Muscle layer of colon (tissue), 2 donors: ENCODE measurements around the gene FBLN5.
A peak's percentile ranks its signal among the peaks of the same experiment; 100 is the strongest.

Experiments used
- H3K27ac ChIP-seq: one replicate; pipeline ENCODE4 v1.7.0; 2013; ENCODE audit warnings: low read depth, mild to moderate bottlenecking, low read length, moderate library complexity
- H3K27me3 ChIP-seq, 2 donors: one replicate each; pipeline ENCODE4 v1.7.0; 2013; ENCODE audit warnings: low read length in 2 of 2, mild to moderate bottlenecking in 2 of 2; ENCODE audit not compliant: insufficient read depth in 2 of 2, control insufficient read depth in 1 of 2
- H3K36me3 ChIP-seq: one replicate; pipeline ENCODE4 v1.7.0; 2013; ENCODE audit warnings: mild to moderate bottlenecking, low read length; ENCODE audit not compliant: insufficient read depth
- H3K4me1 ChIP-seq: one replicate; pipeline ENCODE4 v1.7.0; 2013; ENCODE audit warnings: mild to moderate bottlenecking, low read length; ENCODE audit not compliant: insufficient read depth
- H3K4me3 ChIP-seq, 2 donors: one replicate each; pipeline ENCODE4 v1.7.0; 2013; ENCODE audit warnings: low read length in 2 of 2, low read depth in 1 of 2, mild to moderate bottlenecking in 1 of 2, moderate library complexity in 1 of 2
- H3K9ac ChIP-seq: one replicate; pipeline ENCODE4 v1.7.0; 2013; ENCODE audit warnings: low read length
- H3K9me3 ChIP-seq: one replicate; pipeline ENCODE4 v1.7.0; 2013; ENCODE audit warnings: mild to moderate bottlenecking, low read length
- donor health status: abdominal sarcoma.
- donor health status: Adenocarcinoma of cecum.

Gene FBLN5

DNA sequence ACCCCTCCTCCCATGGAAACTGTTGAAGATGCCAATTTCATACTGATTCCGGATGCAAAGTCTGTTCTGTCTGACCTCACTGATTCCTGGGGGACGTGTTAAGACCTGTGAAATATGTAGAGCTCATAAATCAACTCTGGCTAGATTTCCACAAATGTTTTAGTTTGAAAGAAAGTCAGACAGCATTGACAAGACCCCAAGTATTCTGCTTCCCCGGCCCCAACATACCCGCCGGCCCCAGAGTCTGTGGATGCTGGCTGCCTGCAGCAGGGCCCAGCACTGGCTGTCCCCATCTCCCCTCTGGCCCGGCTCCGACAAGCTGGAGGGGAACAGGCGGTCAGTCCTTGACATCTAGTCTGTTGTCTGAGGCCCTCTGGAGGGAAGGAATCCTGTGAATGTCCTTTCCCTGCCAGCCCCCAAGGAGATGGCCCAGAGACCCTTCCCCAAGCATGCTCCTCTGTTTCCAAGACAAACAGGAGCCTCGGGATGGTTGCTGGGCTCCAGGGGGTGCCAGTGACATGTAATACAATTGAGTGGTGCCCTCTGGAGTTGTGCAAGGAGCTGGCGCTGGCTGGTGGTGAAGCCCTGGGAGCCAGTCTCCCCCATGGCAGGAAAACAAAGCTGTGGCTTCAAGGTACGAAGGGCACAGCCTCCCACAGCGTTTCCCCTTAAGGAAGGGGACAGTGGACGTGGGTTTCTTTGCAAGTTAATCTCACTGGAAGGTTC lies 22.3 kb downstream of the FBLN5 start:
- H3K4me3 ChIP-seq, result no peak overlapping the region
- H3K27ac ChIP-seq, result no peak overlapping the region
- no peaks in the 10 kb centered on the region for H3K9me3 ChIP-seq
- no peak overlapping the region for H3K9ac ChIP-seq
- H3K4me1 ChIP-seq, result peaks cover under 1% of the 10 kb centered on the region
- H3K27me3 ChIP-seq, result no peaks in the 10 kb centered on the region
- no peaks in the 10 kb centered on the region for H3K36me3 ChIP-seq

DNA sequence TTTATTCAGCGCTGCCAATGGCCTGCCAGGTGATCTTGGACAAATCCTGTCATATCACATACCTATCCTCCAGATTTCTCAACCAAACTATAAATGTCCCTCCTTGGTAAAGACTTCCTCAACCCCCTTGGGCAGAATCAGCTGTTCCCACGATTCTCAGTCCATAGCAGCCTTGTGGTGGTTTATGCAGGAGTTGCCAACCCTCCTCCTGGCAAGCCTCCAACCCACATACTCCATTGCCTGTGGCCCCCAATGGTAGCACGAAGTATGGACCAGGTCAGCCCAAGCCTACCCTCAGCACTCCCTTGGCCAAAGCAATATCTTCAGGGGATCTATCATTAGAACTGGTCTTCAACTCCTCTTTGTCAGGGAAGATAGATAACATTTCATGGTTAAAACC lies 27.0 kb downstream of the FBLN5 start:
- H3K27ac ChIP-seq, result no peak overlapping the region
- no peaks in the 10 kb centered on the region for H3K36me3 ChIP-seq
- H3K9me3 ChIP-seq, result no peaks in the 10 kb centered on the region
- H3K4me1 ChIP-seq, result peaks cover 7% of the 10 kb centered on the region
- H3K27me3 ChIP-seq, result no peaks in the 10 kb centered on the region
- H3K4me3 ChIP-seq, result no peak overlapping the region
- no peak overlapping the region for H3K9ac ChIP-seq

DNA sequence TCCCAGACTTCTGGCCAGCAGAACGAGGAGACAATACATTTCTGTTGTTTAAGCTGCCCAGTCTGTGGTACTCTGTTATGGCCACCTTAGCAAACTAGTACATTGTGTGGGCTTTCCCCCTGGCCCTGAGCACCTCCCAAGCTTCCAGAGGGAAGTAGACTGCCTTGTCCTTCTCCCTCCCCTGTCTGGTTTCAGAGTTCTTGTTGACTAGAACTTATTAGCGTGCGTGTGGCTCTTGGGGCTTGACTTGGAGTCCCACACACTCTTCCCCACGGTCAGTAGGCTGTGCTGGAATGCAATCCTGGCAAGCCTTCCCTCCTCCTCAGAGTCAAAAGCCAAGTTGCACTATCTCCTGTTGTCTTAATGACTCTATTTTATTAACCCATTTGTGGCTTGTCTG lies 27.7 kb downstream of the FBLN5 start:
- Histone ChIP-seq H3K36me3 (no peaks in the 10 kb centered on the region), H3K27ac (peak overlapping the region; percentile 3), H3K9me3 (no peaks in the 10 kb centered on the region), H3K4me1 (peaks cover 7% of the 10 kb centered on the region), H3K4me3 (no peak overlapping the region), H3K9ac (no peak overlapping the region), H3K27me3 (no peaks in the 10 kb centered on the region)

DNA sequence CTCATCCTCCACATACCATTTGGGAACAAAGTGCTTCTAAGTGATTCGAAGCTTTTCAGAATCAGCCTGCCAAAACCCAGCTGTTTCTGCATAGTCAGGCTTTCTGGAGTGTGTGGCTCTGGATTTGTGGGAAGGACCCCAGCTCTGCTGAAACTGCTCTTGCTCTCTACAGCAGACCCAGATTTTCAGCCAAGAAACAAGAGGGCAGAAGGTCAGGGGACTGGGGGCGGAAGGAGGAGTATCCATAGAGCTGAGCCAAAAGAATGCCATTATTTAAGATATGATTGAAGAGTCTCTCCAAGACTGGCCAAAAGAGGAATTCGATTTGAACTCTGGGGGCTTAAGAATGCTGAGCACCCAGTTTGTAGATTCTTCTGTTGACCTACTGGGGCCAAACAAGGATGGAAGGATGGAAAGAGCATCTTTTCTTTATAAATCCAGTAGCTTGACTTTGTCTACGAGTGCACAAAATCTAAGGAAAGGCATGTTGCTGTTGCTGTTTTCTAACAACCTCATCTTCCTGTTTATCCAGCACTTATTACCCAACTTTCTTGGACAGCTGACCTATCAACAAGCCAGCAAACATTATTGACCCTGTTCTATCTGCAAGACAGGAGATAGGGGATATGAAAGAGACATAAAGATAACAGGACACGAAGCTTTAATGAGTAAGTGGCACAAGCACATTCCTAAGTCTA lies 29.2 kb downstream of the FBLN5 start:
- peaks cover 7% of the 10 kb centered on the region for H3K4me1 ChIP-seq

DNA sequence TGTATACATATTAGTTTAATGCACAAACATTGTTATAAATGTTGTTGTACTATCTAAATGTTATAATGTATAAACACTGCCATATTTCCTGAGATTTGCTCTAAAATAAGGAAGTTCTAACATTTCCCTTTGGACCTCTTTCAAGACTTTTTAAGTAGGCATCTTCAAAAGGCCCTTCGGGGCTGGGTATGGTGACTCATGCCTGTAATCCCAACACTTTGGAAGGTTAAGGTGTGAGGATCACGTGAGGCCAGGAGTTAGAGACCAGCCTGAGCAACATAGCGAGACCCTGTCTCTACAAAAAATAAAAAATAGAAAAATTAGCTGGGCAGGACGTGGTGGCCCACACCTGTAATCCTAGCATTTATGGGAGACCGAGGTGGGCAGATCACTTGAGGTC lies 35.5 kb downstream of the FBLN5 start:
- H3K9me3 ChIP-seq, result no peaks in the 10 kb centered on the region
- no peak overlapping the region for H3K4me3 ChIP-seq
- no peaks in the 10 kb centered on the region for H3K27me3 ChIP-seq
- H3K4me1 ChIP-seq, result peaks cover 7% of the 10 kb centered on the region
- no peak overlapping the region for H3K27ac ChIP-seq
- H3K9ac ChIP-seq, result no peak overlapping the region
- no peaks in the 10 kb centered on the region for H3K36me3 ChIP-seq

More for the DNA sequence above, 29.2 kb downstream of the FBLN5 start:
- Histone ChIP-seq H3K27me3 (no peaks in the 10 kb centered on the region), H3K36me3 (no peaks in the 10 kb centered on the region), H3K9ac (no peak overlapping the region), H3K27ac (no peak overlapping the region), H3K9me3 (no peaks in the 10 kb centered on the region), H3K4me3 (no peak overlapping the region)

DNA sequence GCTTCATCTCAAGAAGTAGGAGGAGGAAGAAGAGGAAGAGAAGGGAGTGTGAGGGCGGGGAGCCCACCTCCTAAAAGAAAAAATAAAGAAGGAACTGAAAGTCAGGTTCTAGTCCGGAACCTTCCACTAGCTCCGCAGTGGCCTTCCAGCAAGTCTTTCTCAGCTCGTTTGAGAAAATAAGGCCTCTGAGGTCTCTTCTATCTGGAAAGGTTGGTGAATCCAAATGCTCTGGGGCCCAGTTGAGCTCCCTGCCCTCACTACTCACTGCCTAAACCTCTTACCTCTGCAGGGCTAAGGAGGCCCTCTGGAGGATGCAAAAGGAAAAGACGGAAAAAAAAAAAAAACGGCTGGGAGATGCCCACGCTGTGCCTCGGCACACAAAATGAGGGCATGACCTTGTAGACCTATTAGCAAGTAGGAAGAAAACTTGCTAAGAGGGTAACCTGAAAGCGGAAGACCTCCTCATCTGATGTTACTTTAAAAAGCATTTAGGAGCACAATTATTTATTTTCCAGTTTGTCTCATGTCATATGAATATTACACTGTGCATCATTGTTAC lies 35.9 kb downstream of the FBLN5 start:
- H3K27ac ChIP-seq, result no peak overlapping the region

DNA sequence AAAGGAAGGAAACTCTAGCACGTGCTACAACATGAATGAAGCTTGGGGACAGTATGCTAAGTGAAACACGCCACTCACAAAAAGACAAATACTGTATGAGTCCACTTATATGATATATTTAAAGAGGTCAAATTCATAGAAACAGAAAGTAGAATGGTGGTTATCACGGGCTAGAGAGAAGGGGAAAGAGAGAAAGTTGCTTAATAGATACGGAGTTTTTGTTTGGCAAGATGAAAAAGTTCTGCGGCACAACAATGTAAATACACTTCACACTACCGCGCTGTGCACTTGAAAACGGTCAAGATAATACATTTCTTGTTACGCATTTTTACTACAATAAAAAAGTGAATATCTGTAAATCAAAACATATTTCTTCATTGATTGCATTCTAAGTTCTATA lies 37.3 kb downstream of the FBLN5 start:
- H3K9me3 ChIP-seq, result no peaks in the 10 kb centered on the region
- H3K36me3 ChIP-seq, result no peaks in the 10 kb centered on the region
- H3K9ac ChIP-seq, result no peak overlapping the region
- no peak overlapping the region for H3K4me3 ChIP-seq
- no peaks in the 10 kb centered on the region for H3K27me3 ChIP-seq
- H3K27ac ChIP-seq, result no peak overlapping the region
- peaks cover 7% of the 10 kb centered on the region for H3K4me1 ChIP-seq

More for the DNA sequence above, 35.9 kb downstream of the FBLN5 start:
- Histone ChIP-seq H3K27me3 (no peaks in the 10 kb centered on the region), H3K9ac (no peak overlapping the region), H3K9me3 (no peaks in the 10 kb centered on the region), H3K4me1 (peaks cover 7% of the 10 kb centered on the region), H3K4me3 (no peak overlapping the region), H3K36me3 (no peaks in the 10 kb centered on the region)

DNA sequence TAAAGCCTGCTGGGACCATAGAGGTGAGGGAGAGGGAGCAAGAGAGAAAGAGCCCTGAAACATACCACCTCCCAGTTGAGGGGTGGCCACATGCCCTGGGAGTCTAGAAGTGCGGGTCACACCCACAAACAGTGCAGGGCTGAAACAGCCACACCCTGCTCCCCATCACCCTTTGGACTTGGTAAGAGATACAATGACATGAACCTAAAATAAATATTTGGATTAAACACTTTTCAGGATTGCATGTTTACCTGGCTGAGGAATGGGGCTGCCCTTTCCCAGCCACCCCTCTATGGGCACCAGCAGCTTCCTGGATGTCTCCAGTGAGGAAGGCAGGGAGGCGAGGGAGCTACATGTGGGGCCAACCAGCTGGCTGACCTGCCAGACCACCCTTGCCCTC lies 41.1 kb downstream of the FBLN5 start:
- Histone ChIP-seq H3K4me1 (peaks cover 23% of the 10 kb centered on the region), H3K9ac (no peak overlapping the region), H3K36me3 (no peaks in the 10 kb centered on the region), H3K27me3 (no peaks in the 10 kb centered on the region), H3K27ac (no peak overlapping the region), H3K9me3 (no peaks in the 10 kb centered on the region), H3K4me3 (no peak overlapping the region)

DNA sequence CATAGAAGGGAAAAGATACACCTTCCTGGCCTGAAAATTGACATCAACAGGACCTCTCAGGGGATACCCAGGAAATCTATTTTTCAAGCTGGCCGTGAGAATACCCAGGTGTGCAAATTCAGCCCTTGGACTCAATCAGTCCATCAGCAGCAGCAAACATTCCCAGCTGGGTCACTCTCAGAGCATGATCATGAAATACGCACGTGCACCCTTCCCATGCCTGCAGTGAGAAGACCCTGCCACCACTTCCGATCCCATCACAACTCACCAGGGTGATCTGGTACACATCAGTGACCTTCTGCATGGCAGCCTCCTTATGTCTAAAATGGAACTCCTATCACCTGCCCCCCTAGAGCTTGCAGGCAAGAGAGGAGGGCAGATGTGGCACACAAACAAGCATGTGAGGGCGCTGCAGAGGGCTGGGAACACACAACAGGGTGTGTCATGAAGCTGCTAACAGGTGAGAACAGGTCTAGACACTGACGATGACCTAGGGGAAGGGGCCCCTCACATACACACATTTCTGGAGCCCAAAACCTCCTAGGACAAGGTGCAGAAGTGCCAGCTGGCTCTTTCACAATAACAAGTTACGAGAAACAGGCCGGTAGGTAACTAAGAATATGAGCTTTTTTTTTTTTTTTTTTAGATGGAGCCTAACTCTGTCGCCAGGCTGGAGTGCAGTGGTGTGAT lies 42.4 kb downstream of the FBLN5 start:
- peaks cover 30% of the 10 kb centered on the region for H3K4me1 ChIP-seq
- H3K4me3 ChIP-seq, result no peak overlapping the region
- no peaks in the 10 kb centered on the region for H3K27me3 ChIP-seq
- H3K9ac ChIP-seq, result no peak overlapping the region
- no peaks in the 10 kb centered on the region for H3K36me3 ChIP-seq
- no peaks in the 10 kb centered on the region for H3K9me3 ChIP-seq
- H3K27ac ChIP-seq, result no peak overlapping the region

DNA sequence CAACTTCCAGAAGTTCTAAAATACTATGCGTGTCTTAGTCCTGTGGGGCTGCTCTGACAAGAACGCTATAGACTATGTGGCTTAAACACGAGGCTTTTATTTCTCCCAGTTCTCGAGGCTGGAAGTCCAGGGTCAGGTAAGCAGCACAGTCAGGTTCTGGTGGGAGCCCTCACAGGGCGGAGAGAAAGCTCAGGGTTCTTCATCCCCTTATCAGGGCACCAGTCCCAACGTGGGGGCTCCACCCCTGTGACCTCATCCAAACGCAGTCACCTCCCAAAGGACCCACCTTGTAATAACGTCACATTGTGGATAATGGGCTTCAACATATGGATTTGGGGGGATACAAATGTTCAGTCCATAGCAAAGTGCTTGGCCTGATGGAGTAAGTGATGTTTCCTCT lies 43.0 kb downstream of the FBLN5 start:
- Histone ChIP-seq H3K9me3 (no peaks in the 10 kb centered on the region), H3K4me1 (peaks cover 30% of the 10 kb centered on the region), H3K9ac (no peak overlapping the region), H3K27ac (no peak overlapping the region), H3K36me3 (no peaks in the 10 kb centered on the region), H3K27me3 (no peaks in the 10 kb centered on the region), H3K4me3 (no peak overlapping the region)

DNA sequence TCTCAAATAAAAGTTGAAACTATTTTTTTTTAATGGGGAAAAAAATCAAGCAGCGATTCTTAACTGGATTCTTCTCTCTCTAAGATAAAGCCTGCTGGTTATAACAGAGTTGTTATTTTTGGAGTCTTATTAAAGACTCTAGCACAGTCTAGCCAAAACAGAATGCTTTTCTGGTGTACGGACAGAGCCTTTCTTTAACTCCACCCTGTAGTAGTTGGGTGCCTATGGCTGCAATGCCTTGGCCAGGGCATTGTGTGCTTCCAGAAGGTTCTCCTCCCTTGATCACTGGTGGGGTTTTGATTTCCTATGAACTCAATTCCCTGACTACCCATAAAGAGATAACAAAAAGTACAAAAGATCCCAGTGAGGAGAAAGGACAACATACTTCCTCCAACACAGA lies 44.4 kb downstream of the FBLN5 start:
- Histone ChIP-seq H3K4me3 (no peak overlapping the region), H3K27ac (peak overlapping the region; percentile 37), H3K9ac (no peak overlapping the region), H3K9me3 (no peaks in the 10 kb centered on the region), H3K4me1 (peaks cover 34% of the 10 kb centered on the region), H3K36me3 (no peaks in the 10 kb centered on the region), H3K27me3 (no peaks in the 10 kb centered on the region)
